Skin of body (tissue), 2 donors: Measurements from ENCODE around the gene FAM50A. TPM values are rescaled to one million over a fixed set of nuclear protein-coding genes. Genes with fewer than 3 reads are reported as not detected.
A peak's percentile ranks its signal among the peaks of the same experiment; 100 is the strongest.

ENCODE experiments used
- DNase-seq: peaks from one replicate; lab custom pipeline; 2025; lab: John Stamatoyannopoulos, UW
- total RNA-seq: library from RNA; depleted of rRNA; stranded (reverse); fragments of >200 nt; gene quantifications from one replicate; pipeline ENCODE4 v1.2.3, GENCODE V29; 2014

The FAM50A gene
- total RNA-seq, 1 donor from 2014 or later, result 20.4 TPM

GRCh38 chrX:154463611-154464220 lies 19.8 kb downstream of the FAM50A start:
- no peak for DNase-seq

- no peak for DNase-seq
Measured at GRCh38 chrX:154464806-154465365, 20.9 kb downstream of the FAM50A start.

- DNase-seq, result no peak
Measured at GRCh38 chrX:154465601-154466000, 21.7 kb downstream of the FAM50A start.

- DNase-seq, result no peak
Measured at GRCh38 chrX:154466036-154466435, 22.1 kb downstream of the FAM50A start.

- no peak for DNase-seq
Measured at GRCh38 chrX:154466907-154467306, 23.0 kb downstream of the FAM50A start.

DNA sequence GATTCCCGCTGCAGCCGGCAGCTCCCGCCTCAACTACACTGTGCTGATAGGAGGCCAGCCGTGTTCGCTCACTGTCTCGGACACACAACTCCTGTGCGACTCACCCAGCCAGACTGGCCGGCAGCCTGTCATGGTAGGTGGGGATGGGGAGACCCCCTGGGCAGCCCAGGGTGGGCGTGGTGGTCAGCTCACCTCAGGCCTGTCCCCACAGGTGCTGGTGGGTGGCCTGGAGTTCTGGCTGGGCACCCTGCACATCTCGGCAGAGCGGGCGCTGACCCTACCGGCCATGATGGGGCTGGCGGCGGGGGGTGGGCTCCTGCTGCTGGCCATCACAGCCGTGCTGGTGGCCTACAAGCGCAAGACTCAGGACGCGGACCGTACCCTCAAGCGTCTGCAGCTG lies 23.6 kb downstream of the FAM50A start:
- no peak for DNase-seq

- DNase-seq, result no peak
Measured at GRCh38 chrX:154468217-154468616, 24.3 kb downstream of the FAM50A start.

- DNase-seq, result no peak
Measured at GRCh38 chrX:154469114-154469513, 25.2 kb downstream of the FAM50A start.

GRCh38 chrX:154469880-154470279 lies 25.9 kb downstream of the FAM50A start:
- no peak for DNase-seq

DNA sequence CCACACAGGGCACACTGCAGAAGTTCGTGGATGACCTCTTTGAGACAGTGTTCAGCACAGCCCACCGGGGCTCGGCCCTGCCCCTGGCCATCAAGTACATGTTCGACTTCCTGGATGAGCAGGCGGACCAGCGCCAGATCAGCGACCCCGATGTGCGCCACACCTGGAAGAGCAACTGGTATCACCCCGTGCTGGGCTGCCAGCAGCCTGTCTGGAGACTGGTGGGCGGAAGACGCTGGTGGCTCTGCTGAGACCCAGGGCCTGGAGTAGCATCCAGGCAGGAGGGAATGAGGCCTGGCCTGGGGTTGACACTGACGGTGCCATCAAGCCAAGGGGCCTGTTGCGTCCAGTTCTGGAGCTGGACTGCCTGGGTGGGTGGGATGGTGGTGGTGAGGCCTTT lies 26.5 kb downstream of the FAM50A start:
- DNase-seq, result no peak

DNA sequence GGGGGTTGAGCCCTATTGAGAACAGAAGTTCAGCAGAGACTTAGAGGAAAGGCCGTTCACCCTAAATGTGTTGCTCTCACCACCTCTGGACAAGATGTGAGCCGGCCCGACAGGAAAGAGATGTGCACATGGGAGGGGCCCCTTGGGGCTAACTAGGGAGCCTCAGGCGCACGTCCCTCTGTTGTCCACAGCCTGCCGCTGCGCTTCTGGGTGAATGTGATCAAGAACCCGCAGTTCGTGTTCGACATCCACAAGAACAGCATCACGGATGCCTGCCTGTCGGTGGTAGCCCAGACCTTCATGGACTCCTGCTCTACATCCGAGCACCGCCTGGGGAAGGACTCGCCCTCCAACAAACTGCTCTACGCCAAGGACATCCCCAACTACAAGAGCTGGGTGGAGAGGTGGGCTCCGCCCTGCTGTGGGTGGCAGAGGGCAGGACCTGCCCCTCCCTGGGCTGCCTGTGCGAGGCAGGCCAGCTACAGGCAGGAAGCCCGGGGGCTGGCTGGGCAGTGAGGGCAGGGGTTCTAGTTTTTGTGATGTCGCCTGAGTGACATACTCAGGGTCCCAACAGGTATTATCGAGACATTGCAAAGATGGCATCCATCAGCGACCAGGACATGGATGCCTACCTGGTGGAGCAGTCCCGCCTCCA lies 27.1 kb downstream of the FAM50A start:
- DNase-seq, result no peak

GRCh38 chrX:154471839-154472684 lies 28.1 kb downstream of the FAM50A start:
- DNase-seq, result no peak

GRCh38 chrX:154472685-154473632 lies 29.0 kb downstream of the FAM50A start:
- DNase-seq, result no peak

GRCh38 chrX:154473683-154474082 lies 29.7 kb downstream of the FAM50A start:
- DNase-seq, result no peak

- no peak for DNase-seq
Measured at GRCh38 chrX:154476821-154477220, 32.9 kb downstream of the FAM50A start.

DNA sequence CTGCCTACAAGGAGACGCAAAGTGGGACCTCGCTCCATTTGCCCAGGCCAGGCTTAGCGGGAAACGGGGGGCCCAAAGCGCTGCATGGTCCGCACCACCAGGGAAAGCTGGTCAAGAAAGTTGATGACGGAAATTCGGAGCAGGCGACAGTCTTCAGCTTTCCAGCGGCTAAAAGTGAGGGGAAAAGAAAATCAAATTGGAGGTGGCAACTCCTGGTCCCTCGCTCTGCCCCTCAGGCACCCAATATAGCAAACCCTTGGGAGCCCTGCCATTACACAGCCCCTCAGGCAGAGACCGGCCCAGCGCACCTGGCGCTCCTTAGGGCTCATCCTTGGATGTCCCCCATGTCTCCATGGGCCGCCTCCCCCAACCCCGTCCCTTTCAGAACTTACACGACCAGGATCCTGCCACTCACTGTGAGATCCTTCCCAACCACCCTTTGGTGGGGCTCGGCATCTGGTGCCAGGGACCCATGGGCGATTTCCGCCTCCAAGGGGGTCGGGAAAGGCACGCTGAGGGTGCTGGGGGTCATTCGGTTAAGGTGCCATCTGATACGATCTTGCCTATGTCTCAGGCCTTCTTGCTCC lies 34.0 kb downstream of the FAM50A start:
- no peak for DNase-seq

GRCh38 chrX:154478728-154479622 lies 35.0 kb downstream of the FAM50A start, which contains the start of gene LAGE3:
Gene LAGE3, minus strand, starts transcription at chrX:154479281. Its CDS starts 366 bp downstream, at chrX:154478915.
- peak; percentile 75 for DNase-seq

- DNase-seq, result no peak
Measured at GRCh38 chrX:154481195-154481594, 37.3 kb downstream of the FAM50A start.

GRCh38 chrX:154481911-154482601 lies 38.1 kb downstream of the FAM50A start:
- no peak for DNase-seq
